ENCODE data around the gene SARM1. TPM values are rescaled to one million over a fixed set of nuclear protein-coding genes. Genes with fewer than 3 reads are reported as not detected.

Gene SARM1
- polyA plus RNA-seq (2013, experiment 1 of 2): 11.6 TPM
- 14.1 TPM for polyA plus RNA-seq (2013, experiment 2 of 2)

DNA sequence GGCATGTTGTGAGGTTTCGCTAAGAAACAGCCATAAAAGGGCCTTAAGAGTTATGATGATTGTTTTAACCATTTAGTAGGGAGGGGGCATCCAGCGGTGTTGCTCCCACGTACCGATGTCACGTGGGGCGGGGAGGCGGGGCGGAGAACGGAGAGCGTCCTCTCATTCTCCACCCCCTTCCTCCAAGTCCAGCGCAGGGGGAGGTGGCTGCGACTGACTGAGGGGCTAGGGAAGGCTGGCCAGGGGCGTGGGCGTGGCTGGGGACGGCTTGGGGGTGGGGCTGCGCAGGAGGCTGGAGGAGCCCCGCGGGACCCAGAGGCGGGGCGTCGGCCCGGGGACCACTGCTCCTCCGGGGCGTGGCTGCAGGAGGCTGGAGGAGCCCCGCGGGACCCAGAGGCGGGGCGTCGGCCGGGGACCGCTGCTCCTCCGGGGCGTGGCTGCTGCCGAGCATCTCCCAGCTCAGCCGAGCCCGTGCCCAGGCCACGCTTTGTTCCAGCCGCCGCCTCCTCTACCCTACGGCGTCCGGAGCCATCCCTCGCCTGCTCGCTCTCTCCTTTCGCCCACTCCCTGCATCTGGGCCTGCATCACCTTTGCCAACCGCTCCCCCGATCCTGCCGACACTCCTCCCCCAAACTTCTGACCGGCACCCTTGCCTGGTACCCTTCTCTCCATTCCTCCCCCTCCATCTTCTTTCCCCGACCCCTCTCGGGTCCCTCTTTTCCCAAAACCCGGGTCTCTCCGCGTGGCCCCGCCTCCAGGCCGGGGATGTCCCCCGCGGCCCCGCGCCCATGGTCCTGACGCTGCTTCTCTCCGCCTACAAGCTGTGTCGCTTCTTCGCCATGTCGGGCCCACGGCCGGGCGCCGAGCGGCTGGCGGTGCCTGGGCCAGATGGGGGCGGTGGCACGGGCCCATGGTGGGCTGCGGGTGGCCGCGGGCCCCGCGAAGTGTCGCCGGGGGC, at the start of gene SARM1:
TSS of gene SARM1 (plus strand) at position 450 of the 958 bp plus-strand sequence. CDS start at position 789, 339 bp downstream.
- 1% methylated on average over 52 to 70 of the region's 80 CpGs for WGBS, 2 experiments (ENCODE audit: insufficient coverage in 2 of 2)
- peaks cover 16% of the 10 kb centered on the region for H3K4me1 ChIP-seq (ENCODE audit: control insufficient read depth, insufficient read depth, low read length, poor library complexity, severe bottlenecking)
- peak within 1 kb of the TSS; percentile 58 for H3K4me3 ChIP-seq (ENCODE audit: extremely low read depth, insufficient read depth, low read length, poor library complexity, severe bottlenecking)
- H3K27ac ChIP-seq (ENCODE audit: low read depth, low read length, severe bottlenecking): peak within 1 kb of the TSS; percentile 92
- no peaks in the 10 kb centered on the region for H3K9me3 ChIP-seq (ENCODE audit: control insufficient read depth, low read length)
- peaks cover 5% of the 10 kb centered on the region for H3K36me3 ChIP-seq (ENCODE audit: control insufficient read depth, insufficient read depth, low read length)

DNA sequence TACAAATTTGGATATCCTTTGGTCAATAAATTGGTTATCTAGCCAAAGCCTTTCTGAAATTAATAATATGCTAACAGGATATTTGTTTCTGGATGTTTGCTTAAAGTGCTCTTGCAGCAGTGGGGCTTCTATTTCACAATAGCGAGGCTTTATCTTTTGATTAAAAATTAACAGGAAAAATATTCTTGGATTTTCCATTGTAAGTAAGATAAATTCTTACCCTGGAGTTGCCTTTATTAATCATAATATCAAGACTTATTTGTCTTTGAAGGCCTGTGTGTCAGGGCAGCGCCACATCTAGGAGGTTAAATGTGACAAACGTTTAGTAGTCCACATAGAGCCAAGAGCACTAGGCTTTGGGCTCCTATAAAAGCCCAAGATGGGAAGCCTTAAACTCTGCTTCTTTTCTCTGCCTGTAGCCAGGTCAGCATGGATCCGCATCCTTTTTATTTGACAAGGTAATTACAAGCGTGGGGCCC, 47.2 kb upstream of the SARM1 start:
- 91 to 93% methylated on average over 3 of the region's 5 CpGs for WGBS, 2 experiments (ENCODE audit: insufficient coverage in 2 of 2)
- Histone ChIP-seq H3K4me3 (ENCODE audit: extremely low read depth, insufficient read depth, low read length, poor library complexity, severe bottlenecking) (no peak overlapping the region), H3K27ac (ENCODE audit: low read depth, low read length, severe bottlenecking) (no peak overlapping the region), H3K9me3 (ENCODE audit: control insufficient read depth, low read length) (no peaks in the 10 kb centered on the region), H3K36me3 (ENCODE audit: control insufficient read depth, insufficient read depth, low read length) (peaks cover 74% of the 10 kb centered on the region), H3K4me1 (ENCODE audit: control insufficient read depth, insufficient read depth, low read length, poor library complexity, severe bottlenecking) (peaks cover 14% of the 10 kb centered on the region)

DNA sequence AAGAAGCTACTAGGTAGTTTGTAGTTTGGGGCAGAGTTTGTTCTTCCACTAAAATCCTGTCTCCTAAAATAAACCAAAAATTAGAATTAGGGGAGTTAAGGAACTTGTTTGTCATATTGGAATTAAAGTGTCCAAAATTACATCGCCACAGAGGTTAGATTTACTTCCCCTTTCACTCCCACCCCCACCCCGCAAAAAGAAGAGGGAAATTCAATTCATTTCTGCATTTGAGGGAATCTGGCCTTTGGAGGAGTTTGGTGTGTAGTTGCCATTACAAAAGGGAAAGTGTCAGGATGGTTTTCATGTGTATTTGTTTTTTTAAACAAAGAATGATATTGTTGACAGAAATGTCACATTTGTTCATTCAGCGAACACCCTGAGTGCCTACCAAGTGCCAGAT, 46.7 kb upstream of the SARM1 start:
- Histone ChIP-seq H3K9me3 (ENCODE audit: control insufficient read depth, low read length) (no peaks in the 10 kb centered on the region), H3K4me1 (ENCODE audit: control insufficient read depth, insufficient read depth, low read length, poor library complexity, severe bottlenecking) (peaks cover 14% of the 10 kb centered on the region), H3K27ac (ENCODE audit: low read depth, low read length, severe bottlenecking) (no peak overlapping the region), H3K36me3 (ENCODE audit: control insufficient read depth, insufficient read depth, low read length) (peaks cover 77% of the 10 kb centered on the region), H3K4me3 (ENCODE audit: extremely low read depth, insufficient read depth, low read length, poor library complexity, severe bottlenecking) (no peak overlapping the region)
- 91 to 100% methylated on average over 1 of the region's 3 CpGs for WGBS, 2 experiments (ENCODE audit: insufficient coverage in 2 of 2)

DNA sequence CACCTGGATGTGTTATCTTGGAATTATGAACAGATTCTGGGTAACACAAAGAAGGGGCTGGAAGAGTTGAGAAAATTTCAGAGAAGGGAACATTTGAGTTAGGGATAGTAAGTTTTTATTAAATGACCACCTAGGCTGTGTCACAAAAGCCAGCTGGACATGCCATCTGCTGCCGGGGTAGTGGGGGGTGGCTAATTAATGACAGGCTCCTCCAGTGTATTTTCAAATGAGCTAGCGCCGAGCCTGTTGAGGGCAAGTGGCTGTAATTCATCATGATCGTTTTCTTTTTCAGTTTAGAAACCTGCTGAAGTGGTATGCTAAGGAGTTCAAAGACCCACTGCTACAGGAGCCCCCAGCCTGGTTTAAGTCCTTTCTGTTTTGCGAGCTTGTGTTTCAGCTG, 46.3 kb upstream of the SARM1 start:
- Histone ChIP-seq H3K9me3 (ENCODE audit: control insufficient read depth, low read length) (no peaks in the 10 kb centered on the region), H3K36me3 (ENCODE audit: control insufficient read depth, insufficient read depth, low read length) (peaks cover 79% of the 10 kb centered on the region), H3K27ac (ENCODE audit: low read depth, low read length, severe bottlenecking) (no peak overlapping the region)

DNA sequence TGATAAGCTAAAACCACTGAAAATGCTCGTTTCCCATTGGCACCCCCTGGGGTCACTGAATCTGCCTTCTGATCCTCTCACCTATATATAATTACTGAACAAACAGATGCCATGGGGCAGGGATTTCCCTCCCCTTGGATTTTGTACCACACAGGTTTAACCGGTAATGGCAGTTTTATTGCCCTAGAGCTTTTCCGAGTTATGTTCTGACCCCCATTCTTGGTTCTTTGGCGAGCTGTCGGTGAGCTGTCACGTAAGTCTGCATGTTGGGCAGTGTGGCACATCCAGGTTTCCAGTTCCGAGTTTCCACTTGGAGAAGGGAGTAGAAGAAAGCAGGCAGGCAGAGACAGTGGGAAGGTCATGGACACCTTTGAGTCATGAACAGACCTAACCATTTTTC, 45.4 kb upstream of the SARM1 start:
- Histone ChIP-seq H3K27ac (ENCODE audit: low read depth, low read length, severe bottlenecking) (no peak overlapping the region), H3K4me1 (ENCODE audit: control insufficient read depth, insufficient read depth, low read length, poor library complexity, severe bottlenecking) (peaks cover 12% of the 10 kb centered on the region), H3K9me3 (ENCODE audit: control insufficient read depth, low read length) (no peaks in the 10 kb centered on the region), H3K36me3 (ENCODE audit: control insufficient read depth, insufficient read depth, low read length) (peaks cover 78% of the 10 kb centered on the region), H3K4me3 (ENCODE audit: extremely low read depth, insufficient read depth, low read length, poor library complexity, severe bottlenecking) (no peak overlapping the region)
- WGBS, 2 experiments (ENCODE audit: insufficient coverage in 2 of 2): 95 to 100% methylated on average over 6 to 7 of the region's 7 CpGs

More for the DNA sequence above, 46.3 kb upstream of the SARM1 start:
- H3K4me3 ChIP-seq (ENCODE audit: extremely low read depth, insufficient read depth, low read length, poor library complexity, severe bottlenecking): no peak overlapping the region
- peaks cover 14% of the 10 kb centered on the region for H3K4me1 ChIP-seq (ENCODE audit: control insufficient read depth, insufficient read depth, low read length, poor library complexity, severe bottlenecking)
- 87 to 91% methylated on average over 4 to 5 of the region's 5 CpGs for WGBS, 2 experiments (ENCODE audit: insufficient coverage in 2 of 2)

DNA sequence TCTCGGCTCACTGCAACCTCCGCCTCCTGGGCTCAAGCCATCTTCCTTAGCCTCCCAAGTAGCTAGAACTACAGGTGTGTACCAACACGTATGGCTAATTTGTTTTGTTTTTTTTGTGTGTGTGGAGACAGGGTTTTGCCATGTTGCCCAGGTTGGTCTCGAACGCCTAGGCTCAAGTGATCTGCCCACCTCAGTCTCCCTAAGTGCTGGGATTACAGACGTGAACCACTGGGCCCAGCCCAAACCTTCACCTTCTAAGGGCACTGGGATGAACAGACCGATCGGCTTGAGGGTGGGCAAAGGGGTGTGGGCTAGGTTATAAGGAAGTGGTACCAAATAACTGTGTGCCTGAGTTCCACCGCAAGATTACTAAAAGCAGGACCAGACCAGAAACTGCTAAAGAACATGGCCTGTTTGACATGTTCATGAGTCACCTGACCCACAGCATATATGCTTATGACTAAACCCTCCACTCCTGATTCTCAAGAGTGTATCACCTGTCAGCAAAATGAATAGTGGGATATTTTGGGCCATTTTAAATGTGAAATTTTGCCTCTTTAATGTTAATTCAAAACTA, 44.4 kb upstream of the SARM1 start:
- peaks cover 8% of the 10 kb centered on the region for H3K4me1 ChIP-seq (ENCODE audit: control insufficient read depth, insufficient read depth, low read length, poor library complexity, severe bottlenecking)
- 98 to 100% methylated on average over 2 to 8 of the region's 9 CpGs for WGBS, 2 experiments (ENCODE audit: insufficient coverage in 2 of 2)
- no peak overlapping the region for H3K4me3 ChIP-seq (ENCODE audit: extremely low read depth, insufficient read depth, low read length, poor library complexity, severe bottlenecking)
- no peak overlapping the region for H3K27ac ChIP-seq (ENCODE audit: low read depth, low read length, severe bottlenecking)
- no peaks in the 10 kb centered on the region for H3K9me3 ChIP-seq (ENCODE audit: control insufficient read depth, low read length)
- peaks cover 71% of the 10 kb centered on the region for H3K36me3 ChIP-seq (ENCODE audit: control insufficient read depth, insufficient read depth, low read length)

DNA sequence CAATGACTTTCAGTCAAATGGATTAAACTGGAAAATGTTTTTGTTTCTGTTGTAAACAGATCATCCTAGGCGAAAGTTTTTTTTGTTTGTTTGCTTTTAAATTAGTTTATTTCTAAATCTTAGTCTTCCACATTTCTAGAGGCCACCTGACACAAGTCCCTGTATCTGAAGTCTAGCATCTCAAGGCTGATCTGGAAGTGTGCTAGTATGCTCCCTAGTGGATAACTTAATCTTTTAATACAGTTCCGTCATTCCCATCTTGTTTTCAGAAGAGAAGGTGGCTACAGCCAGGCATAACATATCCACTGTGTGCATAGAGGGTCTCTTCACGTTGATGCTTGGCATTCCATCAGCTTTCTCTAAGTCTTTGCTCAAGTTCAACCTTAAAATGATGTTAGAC, 43.8 kb upstream of the SARM1 start:
- Histone ChIP-seq H3K27ac (ENCODE audit: low read depth, low read length, severe bottlenecking) (no peak overlapping the region), H3K36me3 (ENCODE audit: control insufficient read depth, insufficient read depth, low read length) (peaks cover 68% of the 10 kb centered on the region), H3K4me1 (ENCODE audit: control insufficient read depth, insufficient read depth, low read length, poor library complexity, severe bottlenecking) (peaks cover 8% of the 10 kb centered on the region), H3K9me3 (ENCODE audit: control insufficient read depth, low read length) (no peaks in the 10 kb centered on the region), H3K4me3 (ENCODE audit: extremely low read depth, insufficient read depth, low read length, poor library complexity, severe bottlenecking) (no peak overlapping the region)
- WGBS, 2 experiments (ENCODE audit: insufficient coverage in 2 of 2): 83 to 86% methylated on average over 1 to 2 of the region's 3 CpGs

DNA sequence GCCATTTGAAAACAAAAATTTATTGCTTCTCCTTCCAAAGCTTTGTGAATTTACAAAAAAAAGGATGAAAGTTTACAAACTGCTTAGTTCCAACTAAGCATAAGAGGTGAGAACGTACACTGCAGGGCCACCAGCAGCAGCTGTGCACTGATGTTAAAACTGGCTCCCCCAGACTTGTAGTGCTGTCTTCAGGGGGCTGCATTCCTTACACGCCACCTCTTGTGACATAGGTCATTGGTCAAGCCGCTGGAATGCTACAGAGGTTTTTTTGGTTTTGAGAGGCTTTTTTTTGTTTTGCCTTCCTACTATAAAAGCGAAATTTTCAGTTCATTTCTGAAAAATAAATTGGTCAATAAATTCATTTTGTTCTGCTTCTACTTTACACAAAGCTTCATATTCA, 43.2 kb upstream of the SARM1 start:
- peaks cover 8% of the 10 kb centered on the region for H3K4me1 ChIP-seq (ENCODE audit: control insufficient read depth, insufficient read depth, low read length, poor library complexity, severe bottlenecking)
- H3K36me3 ChIP-seq (ENCODE audit: control insufficient read depth, insufficient read depth, low read length): peaks cover 68% of the 10 kb centered on the region
- H3K27ac ChIP-seq (ENCODE audit: low read depth, low read length, severe bottlenecking): no peak overlapping the region
- no peak overlapping the region for H3K4me3 ChIP-seq (ENCODE audit: extremely low read depth, insufficient read depth, low read length, poor library complexity, severe bottlenecking)
- WGBS, 2 experiments (ENCODE audit: insufficient coverage in 2 of 2): 83% methylated on average over 2 of the region's 4 CpGs
- no peaks in the 10 kb centered on the region for H3K9me3 ChIP-seq (ENCODE audit: control insufficient read depth, low read length)

DNA sequence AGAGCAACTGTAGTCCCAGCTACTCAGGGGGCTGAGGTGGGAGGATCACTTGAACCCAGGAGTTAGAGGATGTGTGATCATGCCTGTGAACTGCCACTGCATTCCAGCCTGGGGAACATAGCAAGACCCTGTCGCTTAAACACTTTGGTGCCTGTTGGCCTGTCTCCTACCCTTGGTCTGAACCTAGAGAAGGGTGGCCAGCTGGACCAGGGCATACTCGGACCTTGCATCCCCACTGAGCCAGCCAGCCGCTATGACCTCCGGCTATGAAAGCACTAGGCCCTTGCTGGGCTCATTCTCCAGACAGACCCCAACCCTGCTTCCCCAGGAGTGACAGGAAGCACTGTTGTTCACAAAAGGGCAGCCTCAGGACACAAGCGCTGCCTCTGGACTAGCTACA, 40.8 kb upstream of the SARM1 start:
- H3K9me3 ChIP-seq (ENCODE audit: control insufficient read depth, low read length): no peaks in the 10 kb centered on the region
- H3K36me3 ChIP-seq (ENCODE audit: control insufficient read depth, insufficient read depth, low read length): peaks cover 52% of the 10 kb centered on the region

DNA sequence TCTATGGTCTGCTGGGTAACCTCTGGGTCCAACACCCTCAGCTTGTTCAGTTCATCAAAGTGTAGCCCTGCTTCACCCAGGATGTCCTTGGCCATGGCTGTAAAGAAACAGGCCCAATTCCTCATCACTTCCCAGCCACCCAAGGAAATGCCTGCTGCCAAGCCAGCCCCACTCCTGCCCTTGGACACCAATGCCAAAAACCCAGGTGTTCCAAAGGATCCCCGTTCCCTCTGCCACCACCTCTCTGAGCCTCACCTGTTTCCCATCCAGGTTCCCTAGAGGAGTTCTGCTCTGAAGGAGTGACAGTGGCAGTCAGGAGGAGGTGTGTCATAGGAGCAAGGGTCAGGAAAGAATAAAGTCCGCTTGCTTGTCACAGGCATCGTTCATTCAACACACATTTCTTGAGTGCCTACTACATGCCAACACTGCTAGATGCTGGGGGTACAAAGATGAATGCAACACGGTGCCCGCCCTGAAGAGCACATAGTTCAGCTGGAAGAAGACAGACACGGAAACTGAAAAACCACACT, 39.5 kb upstream of the SARM1 start:
- Histone ChIP-seq H3K36me3 (ENCODE audit: control insufficient read depth, insufficient read depth, low read length) (peaks cover 41% of the 10 kb centered on the region), H3K27ac (ENCODE audit: low read depth, low read length, severe bottlenecking) (no peak overlapping the region), H3K4me1 (ENCODE audit: control insufficient read depth, insufficient read depth, low read length, poor library complexity, severe bottlenecking) (peaks cover 10% of the 10 kb centered on the region), H3K9me3 (ENCODE audit: control insufficient read depth, low read length) (no peaks in the 10 kb centered on the region), H3K4me3 (ENCODE audit: extremely low read depth, insufficient read depth, low read length, poor library complexity, severe bottlenecking) (no peak overlapping the region)
- WGBS, 2 experiments (ENCODE audit: insufficient coverage in 2 of 2): 94 to 98% methylated on average over 5 of the region's 6 CpGs

More for the DNA sequence above, 40.8 kb upstream of the SARM1 start:
- Histone ChIP-seq H3K4me3 (ENCODE audit: extremely low read depth, insufficient read depth, low read length, poor library complexity, severe bottlenecking) (no peak overlapping the region), H3K27ac (ENCODE audit: low read depth, low read length, severe bottlenecking) (no peak overlapping the region), H3K4me1 (ENCODE audit: control insufficient read depth, insufficient read depth, low read length, poor library complexity, severe bottlenecking) (peaks cover 8% of the 10 kb centered on the region)
- 92 to 93% methylated on average over 5 of the region's 5 CpGs for WGBS, 2 experiments (ENCODE audit: insufficient coverage in 2 of 2)
